Keratinocyte (primary cell): ENCODE results near the gene PTPN23. TPM values are rescaled to one million over a fixed set of nuclear protein-coding genes. Genes with fewer than 3 reads are reported as not detected.

ENCODE experiments used
- DNase-seq: peaks from one replicate; pipeline ENCODE4 v3.0.0-alpha.2; 2011; ENCODE audit warnings: low read depth, missing footprints, low spot score
- FAIRE-seq: peaks from 2 replicates; lab custom pipeline; 2011; peaks lifted over from hg19 to GRCh38; lab: Jason Lieb, UNC
- H2AFZ ChIP-seq: 2 replicates; pipeline ENCODE4 v1.6.0; 2012; ENCODE audit warnings: low read length, control low read depth, inconsistent platforms; ENCODE audit not compliant: control insufficient read depth
- H3K27ac ChIP-seq: 2 replicates; pipeline ENCODE4 v1.5.1; 2011; ENCODE audit warnings: low read length; ENCODE audit not compliant: control insufficient read depth, insufficient read depth
- H3K27me3 ChIP-seq: 3 replicates; pipeline ENCODE4 v1.6.0; 2011; ENCODE audit warnings: low read length; ENCODE audit not compliant: control insufficient read depth, insufficient read depth; ENCODE audit errors: extremely low read depth
- H3K36me3 ChIP-seq, 2 experiments: 2 replicates in 1 of 2; 3 replicates in 1 of 2; pipeline ENCODE4 v1.5.1; 2011; ENCODE audit warnings: low read length in 2 of 2, mild to moderate bottlenecking in 1 of 2; ENCODE audit not compliant: control insufficient read depth in 2 of 2, insufficient read depth in 2 of 2; ENCODE audit errors: extremely low read depth in 1 of 2
- H3K4me1 ChIP-seq: 3 replicates; pipeline ENCODE4 v1.5.1; 2011; ENCODE audit warnings: low read length; ENCODE audit not compliant: control insufficient read depth, insufficient read depth; ENCODE audit errors: extremely low read depth
- H3K4me2 ChIP-seq: 3 replicates; pipeline ENCODE4 v1.6.0; 2011; ENCODE audit warnings: low read depth, low read length; ENCODE audit not compliant: control insufficient read depth, insufficient read depth; ENCODE audit errors: extremely low read depth
- H3K4me3 ChIP-seq, 3 experiments: fragments of 200-600 bp in 1 of 3; sonication (generic) in 1 of 3; 2 replicates in 2 of 3; 3 replicates in 1 of 3; pipeline ENCODE4 v1.5.1; 2011 to 2016; ENCODE audit warnings: low read length in 3 of 3, mild to moderate bottlenecking in 3 of 3, control low read depth in 2 of 3, inconsistent platforms in 1 of 3, low read depth in 1 of 3, mixed read lengths in 1 of 3, mixed run types in 1 of 3, moderate library complexity in 1 of 3; ENCODE audit not compliant: control insufficient read depth in 2 of 3, insufficient read depth in 2 of 3; ENCODE audit errors: extremely low read depth in 1 of 3
- H3K79me2 ChIP-seq: 2 replicates; pipeline ENCODE4 v1.6.0; 2012; ENCODE audit warnings: low read length; ENCODE audit not compliant: control insufficient read depth, insufficient read depth
- H3K9ac ChIP-seq: 3 replicates; pipeline ENCODE4 v1.6.0; 2011; ENCODE audit warnings: low read length; ENCODE audit not compliant: control insufficient read depth, insufficient read depth; ENCODE audit errors: extremely low read depth
- H3K9me1 ChIP-seq: 3 replicates; pipeline ENCODE4 v1.6.0; 2011; ENCODE audit warnings: low read length; ENCODE audit not compliant: control insufficient read depth, insufficient read depth; ENCODE audit errors: extremely low read depth
- H3K9me3 ChIP-seq: 2 replicates; pipeline ENCODE4 v1.5.1; 2012; ENCODE audit warnings: low read depth, low read length; ENCODE audit not compliant: control insufficient read depth
- H4K20me1 ChIP-seq: 3 replicates; pipeline ENCODE4 v1.6.0; 2011; ENCODE audit warnings: low read length; ENCODE audit not compliant: control insufficient read depth, insufficient read depth; ENCODE audit errors: extremely low read depth
- EZH2 ChIP-seq: IDR thresholded peaks from one replicate; pipeline ENCODE4 v1.6.1; 2012; ENCODE audit warnings: inconsistent platforms, mild to moderate bottlenecking, low read length, moderate library complexity
- dilution Hi-C: fragments of 300-500 bp; cut with MboI; formaldehyde crosslinking; loops from one replicate; pipeline ENCODE4 v1.7.0; 2020; ENCODE audit warnings: low sequenced_read_pairs; ENCODE audit not compliant: extremely low pct_ligation_motif_present
- polyA plus RNA-seq, 5 experiments: library from polyadenylated mRNA; depleted of rRNA in 3 of 5; stranded (reverse) in 3 of 5; stranded (forward) in 1 of 5; unstranded in 1 of 5; fragments of >200 nt; gene quantifications; 1 replicate in 1 of 5; 2 replicates in 3 of 5; 3 replicates in 1 of 5; pipeline versions ENCODE4 v1.2.1 to v1.2.3, GENCODE V29; 2011 to 2012; ENCODE audit warnings: missing spikeins in 2 of 5, low read depth in 1 of 5, low replicate concordance in 1 of 5
- TF ChIP-seq, protein P1 (sequence below), 3 experiments: IDR thresholded peaks in 1 of 3; conservative IDR thresholded peaks in 1 of 3; optimal IDR thresholded peaks in 1 of 3; 2 replicates in 2 of 3; 3 replicates in 1 of 3; pipeline versions ENCODE3 to v1.5.1; 2011; ENCODE audit warnings: low read length in 3 of 3, mild to moderate bottlenecking in 3 of 3, moderate library complexity in 2 of 3, control low read depth in 1 of 3, inconsistent platforms in 1 of 3; ENCODE audit not compliant: insufficient read depth in 2 of 3; ENCODE audit errors: extremely low read depth in 1 of 3

Gene PTPN23
- polyA plus RNA-seq, 1 donor (not counting 4 experiments of a cell fraction or from before 2014, with no cell fraction given) = 1.3 TPM

- Histone ChIP-seq H3K27ac (no peak overlapping the region), H3K9me3 (no peaks in the 10 kb centered on the region), H3K79me2 (no peaks in the 10 kb centered on the region), H3K4me3 (no peak overlapping the region), H3K27me3 (no peaks in the 10 kb centered on the region), H3K4me1 (no peaks in the 10 kb centered on the region), H3K4me2 (no peak overlapping the region), H3K9ac (no peak overlapping the region), H4K20me1 (peaks cover 2% of the 10 kb centered on the region), H3K36me3 (peaks cover 24 to 33% of the 10 kb centered on the region in 2 experiments), H3K9me1 (no peaks in the 10 kb centered on the region), H2AFZ (no peak overlapping the region)
- FAIRE-seq = no peak
- dilution Hi-C loops = no loop called here
- TF ChIP-seq, protein P1, sequence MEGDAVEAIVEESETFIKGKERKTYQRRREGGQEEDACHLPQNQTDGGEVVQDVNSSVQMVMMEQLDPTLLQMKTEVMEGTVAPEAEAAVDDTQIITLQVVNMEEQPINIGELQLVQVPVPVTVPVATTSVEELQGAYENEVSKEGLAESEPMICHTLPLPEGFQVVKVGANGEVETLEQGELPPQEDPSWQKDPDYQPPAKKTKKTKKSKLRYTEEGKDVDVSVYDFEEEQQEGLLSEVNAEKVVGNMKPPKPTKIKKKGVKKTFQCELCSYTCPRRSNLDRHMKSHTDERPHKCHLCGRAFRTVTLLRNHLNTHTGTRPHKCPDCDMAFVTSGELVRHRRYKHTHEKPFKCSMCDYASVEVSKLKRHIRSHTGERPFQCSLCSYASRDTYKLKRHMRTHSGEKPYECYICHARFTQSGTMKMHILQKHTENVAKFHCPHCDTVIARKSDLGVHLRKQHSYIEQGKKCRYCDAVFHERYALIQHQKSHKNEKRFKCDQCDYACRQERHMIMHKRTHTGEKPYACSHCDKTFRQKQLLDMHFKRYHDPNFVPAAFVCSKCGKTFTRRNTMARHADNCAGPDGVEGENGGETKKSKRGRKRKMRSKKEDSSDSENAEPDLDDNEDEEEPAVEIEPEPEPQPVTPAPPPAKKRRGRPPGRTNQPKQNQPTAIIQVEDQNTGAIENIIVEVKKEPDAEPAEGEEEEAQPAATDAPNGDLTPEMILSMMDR (optimal IDR thresholded peaks at IDR 0.05 in 1 of 3, IDR thresholded peaks at IDR 0.05 in 1 of 3, conservative IDR thresholded peaks at IDR 0.05 in 1 of 3; ENCODE audit: extremely low read depth in 1 of 3, insufficient read depth in 2 of 3, low read length in 3 of 3) = no peak
- TF ChIP-seq EZH2 = no peak
- DNase-seq = no peak
Measured at GRCh38 chr3:47422743-47423142, 41.9 kb downstream of the PTPN23 start.

- no peaks in the 10 kb centered on the region for H3K27me3 ChIP-seq
- H3K9me1 ChIP-seq = no peaks in the 10 kb centered on the region
- TF ChIP-seq EZH2 = no peak
- TF ChIP-seq, protein P1 (optimal IDR thresholded peaks at IDR 0.05 in 1 of 3, IDR thresholded peaks at IDR 0.05 in 1 of 3, conservative IDR thresholded peaks at IDR 0.05 in 1 of 3; ENCODE audit: extremely low read depth in 1 of 3, insufficient read depth in 2 of 3, low read length in 3 of 3) = no peak
- FAIRE-seq (no peak), DNase-seq (no peak)
- no peaks in the 10 kb centered on the region for H3K79me2 ChIP-seq
- H3K9ac ChIP-seq = no peak overlapping the region
- peaks cover 2% of the 10 kb centered on the region for H4K20me1 ChIP-seq
- H3K9me3 ChIP-seq = no peaks in the 10 kb centered on the region
- peaks cover 29 to 38% of the 10 kb centered on the region in 2 experiments for H3K36me3 ChIP-seq
- no peak overlapping the region for H3K4me3 ChIP-seq
- no peaks in the 10 kb centered on the region for H3K4me1 ChIP-seq
- H3K27ac ChIP-seq = no peak overlapping the region
- H2AFZ ChIP-seq = no peak overlapping the region
- dilution Hi-C loops = no loop called here
- no peak overlapping the region for H3K4me2 ChIP-seq
Measured at GRCh38 chr3:47423548-47424145, 42.8 kb downstream of the PTPN23 start.
